ENCODE measurements around the gene PDLIM7. TPM values are rescaled to one million over a fixed set of nuclear protein-coding genes. Genes with fewer than 3 reads are reported as not detected.

Gene PDLIM7
- total and polyA plus RNA-seq, 10 of the 15 experiments (the other 5 are each of a cell fraction or from before 2014, with no cell fraction given), result 0.82 to 36.6 (median 19.3) TPM

- Histone ChIP-seq H4K20me1 (ENCODE audit: control insufficient read depth, insufficient read depth) (no peaks in the 10 kb centered on the region), H2AFZ (ENCODE audit: control insufficient read depth, low read depth, low read length) (no peak overlapping the region), H3K36me3 (ENCODE audit: control insufficient read depth in 2 of 2, insufficient read depth in 2 of 2, low read length in 1 of 2) (peaks cover 7 to 19% of the 10 kb centered on the region in 2 experiments; a peak in 3 of 4 replicates), H3K4me3 (no peak overlapping the region), H3K9ac (ENCODE audit: control insufficient read depth, insufficient read depth, low read length) (no peak overlapping the region), H3K79me2 (ENCODE audit: control insufficient read depth, insufficient read depth, low read length) (peaks cover 16% of the 10 kb centered on the region), H3K4me2 (ENCODE audit: control insufficient read depth, insufficient read depth) (no peak overlapping the region; the same call in 1 of the 2 replicates), H3K9me3 (replicated peaks; ENCODE audit: control insufficient read depth, insufficient read depth, low read length) (no peaks in the 10 kb centered on the region), H3K27me3 (replicated peaks in 1 of 2; ENCODE audit: control insufficient read depth in 2 of 2, insufficient read depth in 2 of 2, low read length in 1 of 2) (no peaks in the 10 kb centered on the region), H3K27ac (ENCODE audit: control insufficient read depth, insufficient read depth) (no peak overlapping the region), H3K4me1 (ENCODE audit: control insufficient read depth, insufficient read depth, low read length) (peaks cover 39% of the 10 kb centered on the region)
- POLR2A ChIA-PET, result interaction anchor here (0.6 to 1.3 kb wide), 5 partner anchors 31 to 76 kb away, joined by 3 to 4 read pairs (median 3); no protein-coding TSS in a partner anchor
- RAD21 ChIA-PET (ENCODE audit: unreplicated experiment), result interaction anchor here (1.1 to 4.5 kb wide), 4 partner anchors 46 to 113 kb away, joined by 3 to 40 read pairs (median 24); no protein-coding TSS in a partner anchor
- peak; percentile 38 for TF ChIP-seq POLR2A (IDR thresholded peaks at IDR 0.05; ENCODE audit: low read depth, low read length)
- TF ChIP-seq BACH1 (IDR thresholded peaks at IDR 0.05; ENCODE audit: borderline replicate concordance), result 0 out of 2 replicates have a peak, but pooled peaks have one; percentile 21
- no peak for TF ChIP-seq GABPA (IDR thresholded peaks at IDR 0.05; ENCODE audit: low read depth)
- peak; percentile 26 for TF ChIP-seq E2F8 (IDR thresholded peaks at IDR 0.05; ENCODE audit: low read depth, partially characterized antibody)
- TF ChIP-seq POLR2AphosphoS5 (IDR thresholded peaks at IDR 0.05; ENCODE audit: low read length), result peak; percentile 40; the same call in 1 of the 2 replicates
- CTCF ChIA-PET, result interaction anchor here (1.5 to 4.6 kb wide), 6 partner anchors 46 to 194 kb away, joined by 6 to 72 read pairs (median 39); partner anchors contain the start of gene MXD3
- DNase-seq (ENCODE audit: low read depth, low spot score) (no peak), ATAC-seq (no peak), FAIRE-seq (no peak)
- intact Hi-C loops (cut with micrococcal nuclease; ENCODE audit: unreplicated experiment) (loop anchor here (5.0 to 10.0 kb wide), 2 partner anchors 191 to 389 kb away; partner anchors contain the start of gene MXD3), in situ Hi-C loops (cut with MboI) (no loop called here)
- SMC1A ChIA-PET (ENCODE audit: uncharacterized antibody, unreplicated experiment), result no interaction called here
- 87% methylated on average over 24 of the region's 24 CpGs for WGBS (ENCODE audit: insufficient coverage, insufficient replicate concordance, low lambda C conversion rate, missing lambda C conversion rate)
- BruUV-seq (replicated peaks), result no TSS peak
Observed at GRCh38 chr5:177503351-177504085, 6.1 kb upstream of the PDLIM7 start.

Data from GM12878 (cell line).